ENCODE data around the gene MBNL1. TPM values are rescaled to one million over a fixed set of nuclear protein-coding genes. Genes with fewer than 3 reads are reported as not detected.
A peak's percentile ranks its signal among the peaks of the same experiment; 100 is the strongest.

MBNL1 gene
- total and polyA plus RNA-seq, 2 of the 4 experiments (the other 2 are of a cell fraction), result 127 to 664 TPM

- dilution Hi-C loops (cut with HindIII; ENCODE audit: low sequenced_read_pairs, unreplicated experiment) (no loop called here), intact Hi-C loops (cut with micrococcal nuclease) (loop anchor here (10.0 kb wide), 1 partner anchor 142 kb away; no protein-coding TSS in a partner anchor), in situ Hi-C loops (cut with MboI; ENCODE audit: low sequenced_read_pairs) (no loop called here)
- ChIA-PET CTCF (interaction anchor here (0.6 kb wide), 1 partner anchor 650 kb away, joined by 4 read pairs; no protein-coding TSS in a partner anchor), POLR2A (ENCODE audit: unreplicated experiment) (no interaction called here)
- Histone ChIP-seq H3K4me2 (ENCODE audit: low read depth, low read length) (peak overlapping the region; percentile 58), H3K56ac (ENCODE audit: extremely low read depth, insufficient read depth, low read length) (no peak overlapping the region), H3K4me1 (ENCODE audit: control insufficient read depth, insufficient read depth, low read length) (peaks cover 18% of the 10 kb centered on the region), H3K14ac (replicated peaks; ENCODE audit: low read depth, low read length) (no peak overlapping the region; the same call in 1 of the 2 replicates), H3K27ac (ENCODE audit: insufficient read depth, low read length) (peak overlapping the region; percentile 36; the same call in 1 of the 2 replicates), H3K23ac (ENCODE audit: low read depth, low read length) (no peak overlapping the region), H2BK20ac (ENCODE audit: low read depth, low read length) (no peak overlapping the region), H3K9me3 (ENCODE audit: control insufficient read depth, insufficient read depth, low read length) (no peaks in the 10 kb centered on the region), H3K79me1 (ENCODE audit: low read depth in 1 of 2, low read length in 2 of 2) (peaks cover 7 to 57% of the 10 kb centered on the region in 2 experiments; a peak in 2 of 4 replicates), H2AK9ac (replicated peaks; ENCODE audit: low read depth, low read length, poor library complexity) (no peak overlapping the region), H2BK120ac (ENCODE audit: low read depth, low read length) (no peak overlapping the region), H4K5ac (ENCODE audit: low read depth, low read length) (no peak overlapping the region), H2AFZ (replicated peaks; ENCODE audit: low read length, poor library complexity) (no peak overlapping the region), H3K36me3 (ENCODE audit: control insufficient read depth, insufficient read depth, low read length) (peaks cover 5% of the 10 kb centered on the region), H3K9ac (ENCODE audit: low read depth, low read length) (no peak overlapping the region), H3K18ac (ENCODE audit: low read depth, low read length) (peak overlapping the region; percentile 42; the same call in 1 of the 2 replicates), H4K8ac (ENCODE audit: low read depth in 2 of 2, low read length in 2 of 2) (0 out of 4 replicates have a peak overlapping the region, but pooled peaks of 1 of the 2 experiments have one; percentile 19), H4K91ac (ENCODE audit: insufficient read depth, low read depth, low read length) (no peak overlapping the region), H3K9me1 (ENCODE audit: insufficient read depth, low read length) (peaks cover 3% of the 10 kb centered on the region; the same call in 1 of the 2 replicates), H3K4me3 (ENCODE audit: insufficient read depth, low read depth, low read length) (no peak overlapping the region), H2AK5ac (ENCODE audit: low read depth, low read length) (no peak overlapping the region), H3K27me3 (ENCODE audit: control insufficient read depth, insufficient read depth, low read length) (no peaks in the 10 kb centered on the region), H4K20me1 (ENCODE audit: insufficient read depth, low read length) (peaks cover 38% of the 10 kb centered on the region), H2BK5ac (ENCODE audit: low read depth, low read length, poor library complexity, severe bottlenecking) (peak overlapping the region; percentile 81), H2BK15ac (ENCODE audit: low read depth, low read length) (no peak overlapping the region), H3K4ac (ENCODE audit: low read depth, low read length) (no peak overlapping the region)
- TF ChIP-seq CEBPB (IDR thresholded peaks at IDR 0.05; ENCODE audit: low read depth, low read length), result peak; percentile 85
- TF ChIP-seq USF2 (IDR thresholded peaks at IDR 0.05; ENCODE audit: low read depth, low read length), result no peak
- TF ChIP-seq FOS (IDR thresholded peaks at IDR 0.05; ENCODE audit: low read depth, low read length), result peak; percentile 68; the same call in 1 of the 2 replicates
- no CpG with 5 or more reads among the region's 4 CpGs for WGBS, 2 experiments (ENCODE audit: extremely low coverage in 2 of 2, insufficient read length in 1 of 2)
- peak; percentile 90 for DNase-seq
- peak; percentile 38 for ATAC-seq (ENCODE audit: low read depth)
- no TSS peak for BruUV-seq (replicated peaks)
Observed at GRCh38 chr3:152302521-152303021, 33.8 kb downstream of the MBNL1 start.
